ENCODE results near the gene TNNC2.
"Not testable (repeated sequence)": the region's sequence is repeated elsewhere in the genome, so short reads cannot be mapped to it uniquely, and the experiment has no call there.

The TNNC2 gene

DNA sequence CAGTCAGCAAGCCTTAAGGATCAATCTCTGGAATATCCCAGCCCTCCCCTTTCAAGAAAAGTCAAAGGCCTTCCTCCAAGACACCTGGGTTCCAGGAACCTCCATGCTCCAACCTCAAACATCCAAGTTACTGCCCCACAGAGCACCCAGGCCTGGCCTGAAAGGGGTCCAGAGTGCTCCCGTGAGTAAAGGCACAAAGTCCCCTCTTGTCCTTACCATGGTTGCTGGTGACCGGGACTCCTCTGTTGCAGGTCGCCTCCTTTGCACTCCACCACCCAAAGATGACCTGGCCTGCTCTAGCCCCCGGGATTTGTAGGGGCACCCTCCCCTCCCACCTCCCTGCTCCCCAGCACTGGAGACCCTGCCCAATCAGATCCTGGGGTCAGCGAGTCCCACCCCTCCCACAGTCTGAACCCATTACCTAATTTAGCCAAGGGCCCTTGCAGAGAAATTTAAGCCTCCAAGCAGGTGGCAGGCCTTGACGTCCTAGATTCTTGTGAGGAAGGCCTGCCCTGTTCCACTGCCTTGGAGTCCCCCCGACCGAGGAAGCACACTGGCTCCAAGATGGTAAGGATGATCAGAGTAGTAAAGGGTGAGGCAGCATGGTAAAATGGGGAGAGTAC lies at the start of gene TNNC2:
Gene TNNC2, minus strand, starts transcription at position 283 of the 623 bp plus-strand sequence. Its CDS starts 64 bp downstream, at position 219.
- DNase-seq (no peak), ATAC-seq (no peak)

DNA sequence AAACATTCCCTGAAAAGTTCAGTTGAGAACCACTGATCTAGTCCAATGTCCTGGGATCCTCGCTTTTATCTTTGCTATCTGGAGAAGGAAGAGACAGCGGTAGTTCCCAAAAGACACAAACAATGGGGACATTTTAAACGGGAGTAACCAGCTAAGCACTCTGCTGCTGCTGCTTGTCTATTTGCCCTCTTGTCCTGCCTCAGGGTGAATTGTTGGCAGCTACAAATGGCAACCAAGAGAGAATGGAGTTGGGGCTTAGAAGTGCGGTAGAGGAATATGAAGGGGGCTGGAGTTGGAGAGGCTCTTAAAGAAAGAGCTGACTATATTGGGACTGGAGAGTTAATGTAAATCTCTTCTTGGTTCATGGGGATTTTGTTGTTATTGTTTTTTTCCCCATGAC lies 47.5 kb upstream of the TNNC2 start:
- no peak for ATAC-seq
- DNase-seq, result no peak

DNA sequence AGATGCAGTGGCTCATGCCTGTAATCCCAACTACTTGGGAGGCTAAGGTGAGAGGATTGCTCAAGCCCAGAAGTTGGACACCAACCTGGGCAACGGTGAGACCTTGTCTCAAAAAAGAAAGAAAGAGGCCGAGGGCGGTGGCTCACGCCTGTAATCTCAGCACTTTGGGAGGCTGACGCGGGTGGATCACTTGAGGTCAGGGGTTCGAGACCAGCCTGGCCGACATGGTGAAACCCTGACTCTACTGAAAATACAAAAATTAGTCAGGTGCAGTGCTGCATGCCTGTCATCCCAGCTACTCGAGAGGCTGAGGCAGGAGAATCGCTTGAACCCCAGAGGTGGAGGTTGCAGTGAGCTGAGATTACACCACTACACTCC lies 47.0 kb upstream of the TNNC2 start:
- not testable (repeated sequence) for DNase-seq, ATAC-seq

DNA sequence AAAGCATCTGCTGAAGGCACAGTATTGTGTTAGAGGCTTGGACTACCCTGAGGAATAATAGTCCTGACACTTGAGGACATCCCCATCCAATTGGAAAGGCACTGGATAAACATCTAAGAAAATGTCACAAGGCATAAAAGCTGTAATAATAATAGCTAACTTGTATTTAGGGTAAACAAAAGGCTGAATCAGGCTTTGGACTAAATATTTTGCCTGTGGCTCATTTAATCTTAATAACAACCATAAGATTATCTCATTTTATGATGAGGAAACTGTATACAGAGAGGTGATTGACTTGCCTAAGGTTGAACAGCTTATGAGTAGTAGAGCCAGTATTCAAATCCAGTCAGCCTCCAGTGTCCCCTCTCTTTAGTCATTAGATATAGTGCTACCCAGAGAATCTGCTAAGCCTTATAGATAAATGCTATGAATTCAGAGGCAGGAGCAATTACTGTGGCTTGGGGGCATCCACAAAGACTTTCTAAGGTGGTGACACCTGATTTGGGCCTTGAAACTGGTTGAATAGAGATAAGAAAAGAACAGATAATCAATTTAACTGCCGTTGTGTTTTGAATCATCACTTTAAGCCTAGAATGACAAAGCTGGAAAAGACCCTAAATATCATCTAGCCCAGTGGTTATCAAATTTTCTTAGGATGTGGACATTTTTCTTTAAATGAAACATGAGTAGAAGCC lies 46.4 kb upstream of the TNNC2 start:
- DNase-seq, result no peak
- ATAC-seq, result no peak

DNA sequence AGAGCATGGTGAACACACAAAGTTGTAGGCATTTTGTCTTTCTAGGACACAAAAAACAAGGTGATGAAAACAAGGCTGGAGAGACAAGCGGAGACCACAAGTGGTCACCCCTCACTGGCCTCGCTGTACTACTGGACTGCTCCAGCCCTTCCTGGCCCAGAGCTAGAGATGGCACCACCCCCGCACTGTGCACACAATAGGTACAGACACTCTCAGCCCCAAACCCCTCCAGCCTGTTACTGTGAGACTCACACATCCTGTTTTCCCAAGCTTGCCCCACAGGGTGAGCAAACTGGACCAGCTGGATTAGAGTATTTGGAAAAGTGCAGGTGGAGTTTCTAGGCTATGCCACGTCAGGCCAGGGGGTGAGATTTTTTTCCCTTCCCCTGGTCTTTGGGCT lies 45.5 kb upstream of the TNNC2 start:
- DNase-seq (no peak), ATAC-seq (no peak)

DNA sequence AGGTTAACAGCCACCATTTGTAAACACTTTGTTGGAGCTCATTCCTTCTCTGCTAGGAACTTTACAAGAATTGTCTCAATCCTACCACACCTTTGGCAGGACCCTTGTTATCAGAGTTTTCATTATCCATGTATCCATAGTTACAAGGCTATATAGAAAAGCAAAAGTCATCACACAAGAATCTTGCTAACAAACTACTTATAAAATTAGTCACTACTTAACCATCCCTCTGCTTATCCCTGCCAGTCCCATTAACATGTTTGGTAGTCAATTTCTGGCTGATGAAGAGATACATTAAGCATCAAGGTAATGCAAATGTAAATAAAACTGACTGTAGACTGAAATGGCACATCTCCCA lies 40.7 kb upstream of the TNNC2 start:
- ATAC-seq, result no peak
- DNase-seq, result no peak

DNA sequence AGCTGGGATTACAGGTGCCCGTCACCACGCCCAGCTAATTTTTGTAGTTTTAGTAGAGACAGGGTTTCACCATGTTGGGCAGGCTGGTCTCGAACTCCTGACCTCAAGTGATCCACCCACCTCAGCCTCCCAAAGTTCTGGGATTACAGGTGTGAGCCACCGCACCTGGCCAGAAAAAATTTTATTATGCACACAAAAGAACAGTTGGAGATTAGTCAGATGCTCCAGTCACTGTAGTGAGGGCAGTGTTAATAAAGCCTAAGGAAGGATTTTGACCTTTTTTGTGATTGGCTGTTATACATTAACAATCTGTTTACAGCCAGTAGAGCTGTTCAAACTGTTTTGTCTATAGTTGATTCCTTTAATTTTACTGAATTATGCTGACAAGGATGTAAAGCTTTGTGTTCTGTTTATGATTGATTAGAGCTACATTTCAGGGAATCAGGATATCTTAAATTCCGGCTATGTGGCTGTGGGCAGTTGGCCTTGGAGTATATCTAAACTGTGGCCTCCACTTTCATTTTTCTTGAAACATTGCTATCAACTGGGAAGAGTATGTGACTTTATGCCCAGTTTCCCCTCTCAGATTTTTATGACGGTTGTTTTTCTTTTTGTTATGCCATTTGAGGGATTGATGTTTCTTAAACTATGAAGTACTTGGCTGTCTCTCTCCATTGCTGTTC lies 40.2 kb upstream of the TNNC2 start:
- ATAC-seq, result no peak
- no peak for DNase-seq

DNA sequence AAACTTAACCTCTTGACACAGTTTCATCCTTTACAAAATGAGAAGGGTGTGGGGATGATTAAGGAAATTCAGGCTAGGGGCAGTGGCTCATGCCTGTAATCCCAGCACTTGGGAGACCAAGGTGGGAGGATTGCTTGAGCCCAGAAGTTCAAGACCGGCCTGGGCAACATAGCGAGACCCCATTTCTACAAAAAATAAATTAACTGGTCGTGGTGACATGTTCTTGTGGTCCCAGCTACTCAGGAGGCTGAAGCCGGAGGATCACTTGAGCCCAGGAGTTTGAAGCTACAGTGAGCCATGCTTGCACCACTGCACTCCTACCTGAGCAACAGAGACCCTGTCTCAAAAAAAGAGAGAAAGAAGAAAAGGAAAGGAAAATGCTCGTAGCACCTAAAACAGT lies 39.3 kb upstream of the TNNC2 start:
- ATAC-seq (no peak), DNase-seq (no peak)

DNA sequence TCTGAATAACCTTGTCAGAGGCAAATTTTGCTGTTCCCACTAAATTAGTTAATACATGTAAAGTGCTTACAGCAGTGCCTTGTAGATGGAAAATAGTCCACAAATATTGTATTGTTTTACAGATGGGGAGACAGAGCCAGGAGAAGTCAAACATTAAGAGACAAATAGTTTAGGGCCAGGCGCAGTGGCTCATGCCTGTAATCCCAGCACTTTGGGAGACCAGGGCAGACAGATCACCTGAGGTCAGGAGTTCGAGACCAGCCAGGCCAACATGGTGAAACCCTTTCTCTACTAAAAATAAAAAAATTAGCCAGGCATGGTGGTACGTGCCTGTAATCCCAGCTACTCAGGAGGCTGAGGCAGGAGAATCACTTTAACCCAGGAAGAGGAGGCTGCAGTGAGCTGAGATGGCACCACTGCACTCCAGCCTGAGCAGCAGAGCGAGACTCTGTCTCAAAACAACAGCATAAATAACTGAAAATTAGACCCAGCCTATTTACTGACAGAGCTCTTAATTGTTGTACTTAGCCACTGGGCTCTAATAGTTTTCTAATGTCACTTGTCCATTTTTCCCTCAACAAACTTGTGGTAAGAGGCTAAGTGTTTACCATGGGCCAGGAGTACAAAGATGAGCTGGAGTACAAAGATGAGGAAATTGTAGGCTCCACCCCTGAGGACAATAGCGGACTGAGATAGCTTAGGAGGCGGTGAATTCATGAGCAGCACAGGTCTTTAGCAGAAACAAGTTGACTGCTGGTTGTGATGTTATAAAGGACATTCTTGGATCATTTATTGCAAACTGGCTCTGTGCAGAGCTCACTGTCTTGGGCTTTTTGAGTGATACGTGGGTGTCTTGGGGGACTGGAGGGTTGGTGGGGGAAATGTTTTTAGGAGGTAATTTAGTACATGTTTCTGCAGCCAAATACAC lies 36.7 kb upstream of the TNNC2 start:
- ATAC-seq (no peak), DNase-seq (no peak)

DNA sequence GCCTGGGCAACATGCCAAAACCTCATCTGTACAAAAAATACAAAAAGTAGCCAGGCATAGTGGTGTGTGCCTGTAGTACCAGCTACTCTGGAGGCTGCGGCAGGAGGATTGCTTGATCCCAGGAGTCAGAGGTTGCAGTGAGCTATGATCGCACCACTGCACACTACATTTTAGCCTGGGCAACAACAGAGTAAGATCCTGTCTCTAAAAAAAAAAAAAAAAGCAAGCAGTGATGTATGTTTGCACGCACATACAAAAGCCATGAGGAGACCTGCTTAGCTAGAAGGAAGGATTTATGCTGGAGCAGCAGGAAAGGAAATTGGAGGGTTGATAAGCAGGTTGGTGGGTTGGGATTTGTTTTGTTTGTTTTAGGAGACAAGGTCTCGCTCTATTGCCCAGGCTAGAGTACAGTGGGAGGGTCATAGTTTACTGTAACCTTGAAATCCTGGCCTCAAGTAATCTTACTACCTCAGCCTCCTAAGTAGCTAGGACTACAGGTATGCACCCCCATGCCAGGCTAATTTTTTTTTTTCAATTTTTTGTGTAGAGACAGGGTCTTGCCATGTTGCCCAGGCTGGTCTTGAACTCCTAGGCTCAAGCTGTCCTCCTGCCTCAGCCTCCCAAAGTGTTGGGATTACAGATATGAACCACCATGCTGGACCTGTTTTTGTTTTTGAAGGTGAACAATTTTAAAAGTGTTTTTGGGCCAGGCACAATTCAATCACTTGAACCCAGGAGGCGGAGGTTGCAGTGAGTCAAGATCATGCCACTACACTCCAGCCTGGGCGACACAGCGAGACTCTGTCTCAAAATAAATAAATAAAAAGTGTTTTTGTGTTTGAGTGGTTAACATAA lies 34.3 kb upstream of the TNNC2 start:
- DNase-seq (no peak), ATAC-seq (no peak)

DNA sequence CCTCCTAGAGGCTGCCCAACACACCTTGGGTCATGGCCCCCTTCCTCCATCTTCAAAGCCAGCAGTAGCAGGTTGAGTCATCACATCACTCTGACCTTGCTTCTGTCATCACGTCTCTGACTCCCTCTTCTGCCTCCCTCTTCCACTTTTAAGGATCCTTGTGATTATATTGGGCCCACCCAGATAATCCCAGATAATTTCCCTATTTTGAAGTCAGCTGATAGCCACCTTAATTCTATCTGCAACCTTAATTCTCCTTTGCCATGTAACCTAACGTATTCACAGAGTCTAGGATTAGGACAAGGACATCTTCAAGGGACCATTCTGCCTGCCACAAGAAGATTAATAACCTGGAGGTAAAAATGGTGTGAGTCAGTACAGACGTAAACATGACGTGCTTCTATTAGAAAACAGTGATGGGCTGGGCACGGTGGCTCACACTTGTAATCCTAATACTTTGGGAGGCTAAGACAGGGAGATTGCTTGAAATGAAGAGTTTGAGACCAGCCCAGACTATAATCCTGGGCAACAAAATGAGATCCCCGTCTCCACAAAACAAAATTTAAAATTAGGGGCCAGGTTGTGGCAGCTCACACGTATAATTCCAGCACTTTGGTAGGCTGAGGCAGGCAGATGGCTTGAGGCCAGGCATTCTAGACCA lies 33.6 kb upstream of the TNNC2 start:
- ATAC-seq (no peak), DNase-seq (no peak)

DNA sequence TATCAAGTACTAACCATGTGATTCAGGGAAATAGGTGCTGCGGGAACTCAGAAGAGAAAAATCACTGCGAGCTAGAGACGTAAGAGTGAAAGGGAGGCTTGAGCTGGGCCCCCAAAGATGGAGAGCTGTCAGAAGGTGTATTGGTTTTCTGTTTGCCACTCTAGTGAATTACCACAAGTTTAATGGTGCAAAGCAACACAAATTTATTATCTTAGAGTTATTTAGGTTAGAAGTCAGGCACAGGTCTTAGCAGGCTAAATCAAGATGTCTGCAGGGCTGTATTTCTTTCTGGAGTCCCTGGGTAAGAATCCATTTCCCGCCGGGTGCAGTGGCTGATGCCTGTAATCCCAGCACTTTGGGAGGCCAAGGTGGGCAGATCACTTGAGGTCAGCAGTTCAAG lies 32.8 kb upstream of the TNNC2 start:
- ATAC-seq (no peak), DNase-seq (no peak)

DNA sequence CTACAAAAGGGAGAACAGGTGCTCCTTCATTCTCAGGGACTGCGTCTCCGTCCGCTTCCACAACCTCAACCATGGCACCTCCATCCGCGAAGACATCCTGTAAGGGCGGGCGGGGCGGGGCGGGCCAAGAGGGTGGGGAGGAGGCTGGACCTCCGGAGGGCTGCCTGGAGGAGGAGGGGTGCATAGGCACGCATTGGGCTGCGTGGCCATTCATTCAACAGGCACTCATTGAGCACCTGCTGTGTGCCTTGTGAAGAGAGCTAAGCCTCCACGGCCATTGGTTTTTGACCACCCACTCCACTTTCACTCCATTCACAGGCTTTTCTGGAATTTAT lies 30.7 kb upstream of the TNNC2 start:
- ATAC-seq, result peak; percentile 41
- DNase-seq, result peak; percentile 61

DNA sequence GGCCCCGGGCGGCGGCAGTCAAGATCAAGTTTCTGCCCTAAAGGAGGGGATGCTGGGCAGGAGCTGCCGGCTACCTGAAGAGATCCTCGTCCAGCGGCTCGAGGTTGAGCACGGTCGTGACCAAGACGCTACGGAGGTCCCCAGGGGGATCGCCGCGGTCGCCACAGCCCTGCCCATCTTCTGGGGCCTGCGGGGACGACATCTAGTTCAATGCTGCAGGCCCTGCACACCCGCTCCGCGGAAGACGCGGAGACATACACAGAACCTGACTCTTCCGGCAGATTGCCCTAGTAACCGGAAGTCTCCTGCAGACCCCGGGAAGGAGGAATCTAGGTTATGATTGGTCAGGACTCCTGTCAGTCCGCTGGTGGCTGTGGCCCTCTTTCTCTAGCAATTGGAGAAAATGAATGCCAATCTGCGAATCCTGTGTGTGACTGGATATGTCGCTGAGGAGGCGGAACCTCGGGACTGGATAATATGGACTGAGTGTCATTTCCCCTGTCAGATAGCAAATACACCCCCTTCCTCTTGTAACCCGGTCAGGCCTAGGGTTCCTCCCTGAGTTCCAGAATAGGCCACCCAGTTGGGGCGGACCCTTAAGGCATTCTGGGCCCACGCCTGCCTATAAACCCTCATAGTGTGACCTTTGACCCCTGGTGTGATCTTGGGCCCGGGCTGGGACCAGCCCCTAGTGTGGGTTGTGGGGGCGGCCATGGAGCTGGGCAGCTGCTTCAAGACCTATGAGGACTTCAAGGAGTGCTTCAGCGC lies 30.2 kb upstream of the TNNC2 start, which contains the start of the genes ACOT8 and ZSWIM3:
Gene ACOT8, minus strand, starts transcription at position 279 of the 768 bp plus-strand sequence. Its CDS starts 77 bp downstream, at position 202.
Gene ZSWIM3, plus strand, starts transcription at position 501 of the 768 bp plus-strand sequence. Its CDS starts 212 bp downstream, at position 713.
- ATAC-seq (peak; percentile 99), DNase-seq (peak; percentile 89)

DNA sequence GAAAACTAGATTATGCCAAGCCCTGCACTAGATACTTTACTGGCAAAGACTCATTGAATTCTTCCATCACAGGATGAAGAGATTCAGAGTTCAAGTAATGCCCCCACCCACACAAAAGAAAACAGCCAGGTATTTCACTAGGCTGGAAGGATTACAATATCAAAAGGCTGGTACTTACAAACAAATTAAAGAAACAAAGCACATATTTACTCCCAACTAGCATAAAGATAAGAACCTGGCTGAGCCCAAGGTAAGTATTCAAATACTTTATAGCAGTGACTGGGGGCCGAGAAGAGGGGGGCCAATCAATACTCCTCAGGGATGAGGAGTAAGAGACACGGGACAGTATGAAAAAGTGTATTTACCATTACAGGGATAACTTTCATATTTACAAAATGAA lies 26.4 kb upstream of the TNNC2 start:
- ATAC-seq (no peak), DNase-seq (no peak)

DNA sequence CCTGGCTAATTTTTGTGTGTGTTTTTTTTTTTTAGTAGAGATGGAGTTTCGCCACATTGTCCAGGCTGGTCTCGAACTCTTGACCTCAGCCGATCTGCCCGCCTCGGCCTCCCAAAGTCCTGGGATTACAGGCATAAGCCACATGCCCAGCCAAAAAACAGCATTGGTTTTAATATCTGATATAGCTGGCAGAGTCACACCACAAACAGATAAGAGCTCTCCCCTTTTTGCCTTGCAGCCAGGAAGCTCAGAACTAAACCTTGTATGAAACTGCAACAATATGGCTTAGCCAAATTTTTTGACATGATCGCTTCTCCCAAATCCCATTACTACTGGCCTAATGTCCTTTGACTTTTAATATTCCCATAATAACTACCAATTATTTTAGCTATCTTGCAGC lies 25.2 kb upstream of the TNNC2 start:
- DNase-seq, result no peak

DNA sequence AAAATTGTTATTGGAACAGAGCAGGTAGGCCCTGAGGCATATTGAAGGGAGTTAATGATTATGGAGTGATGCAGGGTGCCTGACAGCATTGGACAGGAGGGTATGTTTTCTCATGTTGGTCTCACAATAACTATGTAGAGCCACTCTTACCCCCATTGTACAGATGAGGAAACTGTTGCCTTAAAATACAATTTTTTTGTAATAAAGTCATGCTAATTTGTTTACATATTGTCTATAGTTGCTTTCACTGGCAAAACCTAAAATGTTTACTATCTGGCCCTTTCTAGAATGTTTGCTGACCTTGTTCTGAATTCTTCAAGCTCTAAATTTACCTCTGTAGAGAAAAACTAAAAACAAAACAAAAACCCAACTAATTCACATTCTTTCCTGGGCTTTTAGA lies 24.4 kb upstream of the TNNC2 start:
- DNase-seq, result no peak
- ATAC-seq, result no peak

More for the DNA sequence above, 25.2 kb upstream of the TNNC2 start:
- no peak for ATAC-seq

DNA sequence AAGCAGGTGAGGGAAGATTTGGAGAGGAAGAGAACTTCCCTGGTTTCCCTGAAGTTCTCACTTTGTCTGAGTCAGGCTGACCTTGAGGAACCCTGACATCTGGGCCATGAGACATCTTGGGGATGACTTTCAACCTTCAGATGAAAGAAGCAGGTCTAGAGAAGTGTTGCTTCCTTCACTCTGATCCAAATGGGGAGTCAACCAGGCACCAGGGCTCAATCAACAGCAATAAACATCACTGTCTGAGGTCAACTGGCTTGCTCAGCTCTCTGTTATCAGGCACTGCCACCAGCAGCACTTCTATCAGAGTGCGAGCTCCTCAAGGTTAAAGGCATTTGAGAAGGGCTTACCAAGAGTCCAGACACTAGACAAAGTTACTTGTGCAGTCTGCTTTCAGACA lies 23.8 kb upstream of the TNNC2 start:
- ATAC-seq (no peak), DNase-seq (no peak)

DNA sequence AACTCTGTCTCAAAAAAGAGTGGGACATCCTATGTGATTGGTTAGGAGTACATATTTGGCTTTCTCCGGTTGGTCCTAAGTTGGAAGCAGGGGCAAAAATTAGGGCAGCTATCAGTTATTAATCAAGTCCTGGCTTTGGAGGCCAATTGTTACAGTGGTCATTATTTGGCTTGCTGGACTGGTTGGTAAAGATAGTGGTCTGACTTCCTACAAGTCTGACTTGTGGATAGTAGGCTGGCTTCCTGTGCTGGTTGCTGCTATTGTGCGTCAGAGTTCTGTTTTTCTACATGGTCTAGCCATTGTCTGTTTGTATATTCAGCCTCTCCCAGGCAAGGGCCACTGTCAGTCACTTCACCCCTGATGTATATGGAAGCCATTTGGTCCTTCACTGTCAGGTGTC lies 23.1 kb upstream of the TNNC2 start:
- DNase-seq (no peak), ATAC-seq (no peak)

DNA sequence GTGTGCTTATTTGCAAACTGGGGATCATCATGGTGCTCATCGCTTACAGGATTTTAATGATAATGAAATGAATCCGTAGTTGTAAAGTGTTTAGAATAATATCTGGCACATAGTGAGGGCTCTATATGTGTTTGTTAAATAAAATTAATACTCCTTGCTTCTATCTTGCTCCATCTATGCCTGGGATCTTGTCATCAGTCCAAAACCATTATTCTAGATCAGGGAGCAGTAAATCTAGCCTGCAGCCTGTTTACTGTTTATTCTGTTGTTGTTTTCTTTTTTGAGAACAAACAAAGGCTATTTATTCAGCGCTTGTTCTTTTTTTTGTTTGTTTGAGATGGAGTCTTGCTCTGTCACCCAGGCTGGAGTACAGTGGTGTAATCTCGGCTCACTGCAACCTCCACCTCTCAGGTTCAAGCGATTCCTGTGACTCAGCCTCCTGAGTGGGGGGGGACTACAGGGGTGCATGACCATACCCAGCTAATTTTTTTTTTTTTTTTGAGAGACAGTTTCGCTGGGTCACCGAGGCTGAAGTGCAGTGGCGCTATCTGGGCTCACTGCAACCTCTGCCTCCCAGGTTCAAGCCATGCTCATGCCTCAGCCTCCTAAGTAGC lies 22.0 kb upstream of the TNNC2 start:
- DNase-seq, result no peak
- ATAC-seq, result no peak
